WI38 (cell line): ENCODE measurements around the gene C1QTNF3.

Experiments used
- H3K4me3 ChIP-seq: 2 replicates; pipeline ENCODE4 v1.5.1; 2011; ENCODE audit warnings: low read depth, mild to moderate bottlenecking, control low read depth, low read length
- CTCF ChIP-seq: IDR thresholded peaks from 2 replicates; pipeline ENCODE4 v1.5.1; 2012; ENCODE audit warnings: low read depth, mild to moderate bottlenecking, control low read depth, low read length

Gene C1QTNF3

GRCh38 chr5:34026089-34026761, 16.8 kb downstream of the C1QTNF3 start:
- no peak overlapping the region for H3K4me3 ChIP-seq
- no peak for TF ChIP-seq CTCF

- no peak overlapping the region for H3K4me3 ChIP-seq
- TF ChIP-seq CTCF = no peak
Observed at GRCh38 chr5:34022121-34022705, 20.8 kb downstream of the C1QTNF3 start.

GRCh38 chr5:34021334-34021733, 21.7 kb downstream of the C1QTNF3 start:
- no peak for TF ChIP-seq CTCF
- H3K4me3 ChIP-seq = no peak overlapping the region

- no peak for TF ChIP-seq CTCF
- H3K4me3 ChIP-seq = no peak overlapping the region
Observed at GRCh38 chr5:34020726-34021125, 22.3 kb downstream of the C1QTNF3 start.

GRCh38 chr5:34017254-34017653, 25.8 kb downstream of the C1QTNF3 start:
- no peak overlapping the region for H3K4me3 ChIP-seq
- no peak for TF ChIP-seq CTCF

- no peak for TF ChIP-seq CTCF
- no peak overlapping the region for H3K4me3 ChIP-seq
Observed at GRCh38 chr5:34016750-34017149, 26.3 kb downstream of the C1QTNF3 start.

GRCh38 chr5:34016222-34016621, 26.8 kb downstream of the C1QTNF3 start:
- H3K4me3 ChIP-seq = no peak overlapping the region
- no peak for TF ChIP-seq CTCF
